Gastroesophageal sphincter (tissue), 4 donors: ENCODE data around the gene NKAIN4. TPM values are rescaled to one million over a fixed set of nuclear protein-coding genes. Genes with fewer than 3 reads are reported as not detected.

Experiments used
- ATAC-seq: fragments of 150-250 bp; one replicate; pipeline ENCODE4 v1.9.1; 2016; ENCODE audit warnings: mild to moderate bottlenecking, moderate library complexity
- H3K27ac ChIP-seq, 4 donors: fragments of 200-600 bp; sonication (generic) in 3 of 4; 1 replicate in 3 of 4; 2 replicates in 1 of 4; pipeline ENCODE4 v1.5.1; 2016 to 2019
- H3K27me3 ChIP-seq: fragments of 200-600 bp; sonication (generic); one replicate; pipeline ENCODE4 v1.5.1; 2019
- H3K36me3 ChIP-seq, 2 donors: fragments of 200-600 bp; sonication (generic); one replicate each; pipeline ENCODE4 v1.5.1; 2019; ENCODE audit warnings: control low read depth in 1 of 2
- H3K4me1 ChIP-seq, 3 donors: fragments of 200-600 bp; sonication (generic); 1 replicate in 2 of 3; 2 replicates in 1 of 3; pipeline ENCODE4 v1.5.1; 2016 to 2019; ENCODE audit warnings: control low read depth in 2 of 3
- H3K4me3 ChIP-seq, 2 donors: fragments of 200-600 bp; sonication (generic); one replicate each; pipeline ENCODE4 v1.5.1; 2019; ENCODE audit warnings: mild to moderate bottlenecking in 1 of 2, moderate library complexity in 1 of 2
- H3K9me3 ChIP-seq, 3 donors: fragments of 200-600 bp; sonication (generic); one replicate each; pipeline ENCODE4 v1.5.1; 2017 to 2019; ENCODE audit warnings: control low read depth in 2 of 3
- EP300 ChIP-seq: sonication (generic); formaldehyde crosslinking; IDR thresholded peaks from one replicate; pipeline ENCODE4 v1.6.1; 2017; ENCODE audit warnings: antibody characterized with exemption, mild to moderate bottlenecking
- POLR2A ChIP-seq, 2 donors: fragments of 450-650 bp; IDR thresholded peaks; one replicate each; pipeline ENCODE4 v1.6.1; 2017; ENCODE audit warnings: antibody characterized with exemption in 2 of 2, mild to moderate bottlenecking in 2 of 2, moderate library complexity in 1 of 2
- POLR2AphosphoS5 ChIP-seq: sonication (generic); formaldehyde crosslinking; IDR thresholded peaks from one replicate; pipeline ENCODE4 v1.6.1; 2017; ENCODE audit warnings: antibody characterized with exemption
- WGBS, 2 donors: methylation state at CpG; one replicate each; pipeline ENCODE4 v1.1.5; 2018; ENCODE audit warnings: low coverage in 1 of 2; 5-methylcytosine and 5-hydroxymethylcytosine counted together
- total RNA-seq, 4 donors: library from RNA; depleted of rRNA; stranded (reverse); fragments of >200 nt; gene quantifications; one replicate each; pipeline ENCODE4 v1.1.0, GENCODE V29; 2016
- TF ChIP-seq, protein P1 (sequence below), 4 experiments: fragments of 200-600 bp in 2 of 4; fragments of 450-650 bp in 2 of 4; sonication (generic) in 1 of 4; IDR thresholded peaks; one replicate each; pipeline ENCODE4 v1.5.1; 2017 to 2019; ENCODE audit warnings: antibody characterized with exemption in 4 of 4, mild to moderate bottlenecking in 2 of 4, moderate library complexity in 2 of 4

The NKAIN4 gene
- total RNA-seq, 4 donors from 2014 or later = 2.3 TPM; not detected in 3

DNA sequence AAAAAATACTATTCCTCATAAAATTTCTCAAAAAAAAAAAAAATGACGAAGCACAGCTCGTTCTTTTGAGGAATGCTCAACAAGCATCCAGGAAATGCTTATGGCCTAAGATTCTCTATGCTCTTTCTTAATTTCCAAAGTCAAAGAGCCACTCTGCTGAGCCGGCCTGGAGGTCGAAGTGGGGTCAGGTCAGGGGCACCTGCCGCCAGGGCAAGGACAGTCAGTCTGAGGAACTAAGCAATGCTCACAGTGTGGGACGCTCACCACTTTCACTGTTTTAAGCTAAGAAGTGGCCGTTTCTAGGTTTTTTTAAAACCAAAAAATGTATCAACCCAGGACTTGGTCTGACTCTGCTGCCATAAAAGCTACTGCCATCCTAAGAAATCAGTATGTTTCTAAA lies 55.7 kb downstream of the NKAIN4 start:
- Histone ChIP-seq H3K9me3 (no peaks in the 10 kb centered on the region), H3K27ac (no peak overlapping the region), H3K4me1 (peaks cover 0 to 56% (median 0%) of the 10 kb centered on the region in 3 donors), H3K36me3 (peaks cover 0 to 71% of the 10 kb centered on the region in 2 donors), H3K4me3 (no peak overlapping the region), H3K27me3 (no peaks in the 10 kb centered on the region)
- 65 to 78% methylated on average over 5 of the region's 7 CpGs for WGBS, 2 donors
- TF ChIP-seq, protein P1, sequence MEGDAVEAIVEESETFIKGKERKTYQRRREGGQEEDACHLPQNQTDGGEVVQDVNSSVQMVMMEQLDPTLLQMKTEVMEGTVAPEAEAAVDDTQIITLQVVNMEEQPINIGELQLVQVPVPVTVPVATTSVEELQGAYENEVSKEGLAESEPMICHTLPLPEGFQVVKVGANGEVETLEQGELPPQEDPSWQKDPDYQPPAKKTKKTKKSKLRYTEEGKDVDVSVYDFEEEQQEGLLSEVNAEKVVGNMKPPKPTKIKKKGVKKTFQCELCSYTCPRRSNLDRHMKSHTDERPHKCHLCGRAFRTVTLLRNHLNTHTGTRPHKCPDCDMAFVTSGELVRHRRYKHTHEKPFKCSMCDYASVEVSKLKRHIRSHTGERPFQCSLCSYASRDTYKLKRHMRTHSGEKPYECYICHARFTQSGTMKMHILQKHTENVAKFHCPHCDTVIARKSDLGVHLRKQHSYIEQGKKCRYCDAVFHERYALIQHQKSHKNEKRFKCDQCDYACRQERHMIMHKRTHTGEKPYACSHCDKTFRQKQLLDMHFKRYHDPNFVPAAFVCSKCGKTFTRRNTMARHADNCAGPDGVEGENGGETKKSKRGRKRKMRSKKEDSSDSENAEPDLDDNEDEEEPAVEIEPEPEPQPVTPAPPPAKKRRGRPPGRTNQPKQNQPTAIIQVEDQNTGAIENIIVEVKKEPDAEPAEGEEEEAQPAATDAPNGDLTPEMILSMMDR (IDR thresholded peaks at IDR 0.05) = no peak
- no peak for TF ChIP-seq POLR2AphosphoS5
- TF ChIP-seq POLR2A (IDR thresholded peaks at IDR 0.05) = no peak
- no peak for TF ChIP-seq EP300
- ATAC-seq = no peak

DNA sequence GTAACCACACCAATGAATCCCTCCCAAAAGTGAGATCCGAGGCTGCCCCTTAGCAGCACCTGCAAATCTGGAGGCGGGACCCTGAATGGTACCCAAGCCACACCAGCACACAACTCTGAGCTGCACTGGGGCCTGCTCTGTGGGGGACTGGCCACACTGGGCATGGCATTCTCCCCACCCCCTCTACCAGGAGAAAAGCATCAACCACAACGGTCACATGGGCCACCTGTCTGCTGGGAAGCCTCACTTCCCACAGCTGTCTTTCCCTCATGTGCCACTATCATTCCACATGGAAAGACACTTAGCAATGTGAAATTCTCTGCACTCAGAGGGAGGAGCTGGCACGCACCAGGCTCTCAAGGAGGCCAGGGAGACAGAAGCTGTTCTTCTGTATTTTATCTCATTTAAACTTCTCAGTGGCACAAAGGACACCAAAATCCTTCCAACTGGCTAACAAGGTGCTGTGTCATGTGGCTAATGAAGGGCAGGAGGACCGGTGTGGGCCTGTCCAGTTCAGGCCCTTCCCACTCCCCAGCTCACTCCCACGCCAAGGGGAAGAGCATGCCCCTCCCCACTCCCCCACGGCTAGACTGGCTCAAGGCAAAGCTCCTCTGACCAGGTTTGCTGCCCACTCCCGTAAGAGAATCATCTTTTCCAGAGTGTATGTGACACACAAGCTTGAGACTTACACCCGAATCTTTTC lies 57.3 kb downstream of the NKAIN4 start:
- TF ChIP-seq POLR2A (IDR thresholded peaks at IDR 0.05) = no peak
- TF ChIP-seq, protein P1 (IDR thresholded peaks at IDR 0.05) = no peak
- TF ChIP-seq POLR2AphosphoS5 = no peak
- TF ChIP-seq EP300 = no peak
- no peak for ATAC-seq
- WGBS, 2 donors = 77 to 83% methylated on average over 1 to 7 of the region's 9 CpGs
- H3K36me3 ChIP-seq = peaks cover 0 to 54% of the 10 kb centered on the region in 2 donors
- no peak overlapping the region for H3K4me3 ChIP-seq
- H3K4me1 ChIP-seq = peaks cover 0 to 55% (median 0%) of the 10 kb centered on the region in 3 donors
- no peak overlapping the region for H3K27ac ChIP-seq
- H3K27me3 ChIP-seq = no peaks in the 10 kb centered on the region
- H3K9me3 ChIP-seq = no peaks in the 10 kb centered on the region

DNA sequence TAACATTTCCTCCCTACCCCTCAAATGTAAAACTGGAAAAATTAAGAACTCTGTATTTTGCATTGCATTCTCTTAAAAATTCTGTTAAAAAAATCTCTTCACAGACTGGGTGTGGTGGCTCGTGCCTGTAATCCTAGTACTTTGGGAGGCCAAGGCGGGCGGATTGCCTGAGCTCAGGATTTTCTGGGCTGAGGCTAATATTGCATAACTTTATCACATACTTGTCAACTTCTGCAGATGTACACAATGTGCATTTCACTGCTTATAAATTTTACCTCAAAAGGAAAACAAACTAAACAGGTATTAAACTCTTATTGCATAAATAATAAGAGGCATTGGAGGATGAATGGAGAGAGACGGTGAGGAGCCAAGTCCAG lies 59.5 kb downstream of the NKAIN4 start:
- H3K4me3 ChIP-seq = no peak overlapping the region
- TF ChIP-seq EP300 = no peak
- no peaks in the 10 kb centered on the region for H3K9me3 ChIP-seq
- H3K27me3 ChIP-seq = no peaks in the 10 kb centered on the region
- WGBS, 2 donors = 86 to 87% methylated on average over 2 to 4 of the region's 4 CpGs
- H3K36me3 ChIP-seq = peaks cover 0 to 33% of the 10 kb centered on the region in 2 donors
- no peak overlapping the region for H3K27ac ChIP-seq
- H3K4me1 ChIP-seq = peaks cover 0 to 33% (median 0%) of the 10 kb centered on the region in 3 donors
- no peak for ATAC-seq

DNA sequence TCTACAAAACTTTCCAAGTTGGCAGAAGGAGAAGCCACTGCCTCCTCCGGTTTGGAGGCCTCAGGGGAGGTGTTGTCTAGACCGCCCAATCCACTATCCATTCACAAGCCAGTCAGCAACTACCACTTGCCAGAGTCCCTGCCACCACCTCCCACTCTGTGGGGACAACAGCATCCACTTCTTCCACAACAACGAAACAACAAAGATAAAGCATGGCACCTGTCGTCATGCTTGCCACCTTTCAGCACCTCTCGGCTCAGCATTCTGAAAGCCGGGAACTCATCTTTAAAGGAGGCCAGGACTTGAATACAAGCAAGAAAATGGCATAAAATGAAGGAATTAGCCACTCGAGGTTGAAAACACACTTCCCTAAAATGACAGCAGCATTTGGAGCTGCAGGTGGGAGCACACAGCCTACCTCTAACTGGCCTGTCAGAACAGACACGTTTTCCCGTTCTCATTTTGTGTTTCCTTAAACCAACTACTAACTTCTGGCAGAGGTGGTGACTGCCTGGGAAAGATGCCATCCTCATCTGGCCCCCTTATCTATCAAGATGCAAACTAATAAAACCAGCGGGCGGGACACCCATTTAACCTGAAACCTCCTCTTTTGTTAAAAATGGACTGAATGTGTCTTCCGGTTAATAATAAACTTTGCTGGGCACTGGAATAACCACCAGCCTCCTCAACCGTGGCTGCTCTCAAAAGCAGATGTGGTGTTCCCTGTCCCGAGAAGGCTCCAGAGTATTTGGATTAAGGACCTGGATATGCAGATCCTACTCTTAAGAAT lies 60.1 kb downstream of the NKAIN4 start:
- Histone ChIP-seq H3K27me3 (no peaks in the 10 kb centered on the region), H3K4me1 (peaks cover 0 to 27% (median 0%) of the 10 kb centered on the region in 3 donors), H3K9me3 (no peaks in the 10 kb centered on the region), H3K27ac (no peak overlapping the region), H3K4me3 (no peak overlapping the region), H3K36me3 (peaks cover 0 to 28% of the 10 kb centered on the region in 2 donors)
- 63 to 88% methylated on average over 6 to 12 of the region's 14 CpGs for WGBS, 2 donors
- TF ChIP-seq, protein P1 (IDR thresholded peaks at IDR 0.05) = no peak
- TF ChIP-seq POLR2AphosphoS5 (no peak), POLR2A (IDR thresholded peaks at IDR 0.05) (no peak), EP300 (no peak)
- ATAC-seq = no peak

DNA sequence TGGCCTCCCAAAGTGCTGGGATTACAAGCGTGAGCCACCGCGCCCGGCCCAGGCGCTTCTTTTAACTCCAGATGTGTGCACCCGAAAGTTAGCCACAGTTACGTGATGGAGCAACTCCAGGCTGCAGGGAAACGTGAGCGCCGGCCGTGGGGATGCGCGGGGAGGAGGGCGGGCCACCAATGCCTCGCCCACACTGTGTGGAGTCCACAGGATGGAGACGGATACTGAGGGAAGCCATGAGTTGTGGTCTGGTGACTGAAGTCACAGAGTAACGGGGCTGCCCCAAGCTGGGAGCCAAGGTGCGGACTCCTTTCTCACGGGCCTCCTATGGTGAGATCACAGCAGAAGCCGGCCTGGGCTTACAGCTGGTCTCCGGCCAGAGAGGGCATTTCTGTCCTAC lies 61.5 kb downstream of the NKAIN4 start:
- Histone ChIP-seq H3K27me3 (no peaks in the 10 kb centered on the region), H3K27ac (no peak overlapping the region), H3K36me3 (peaks cover 0 to 28% of the 10 kb centered on the region in 2 donors), H3K4me1 (peaks cover 0 to 13% (median 0%) of the 10 kb centered on the region in 3 donors), H3K4me3 (no peak overlapping the region), H3K9me3 (no peaks in the 10 kb centered on the region)
- ATAC-seq = no peak
- 100% methylated on average over 1 of the region's 21 CpGs; no CpG with 5 or more reads in 1 of the 2 donors for WGBS, 2 donors
- TF ChIP-seq, protein P1 (IDR thresholded peaks at IDR 0.05) = no peak
- TF ChIP-seq EP300 (no peak), POLR2AphosphoS5 (no peak), POLR2A (IDR thresholded peaks at IDR 0.05) (no peak)
